ENCODE results near the gene GNG12. TPM values are rescaled to one million over a fixed set of nuclear protein-coding genes. Genes with fewer than 3 reads are reported as not detected.
"Not testable (repeated sequence)": the region's sequence is repeated elsewhere in the genome, so short reads cannot be mapped to it uniquely, and the experiment has no call there.

Gene GNG12
- total RNA-seq, 1 experiment from 2014 or later: 144 TPM

DNA sequence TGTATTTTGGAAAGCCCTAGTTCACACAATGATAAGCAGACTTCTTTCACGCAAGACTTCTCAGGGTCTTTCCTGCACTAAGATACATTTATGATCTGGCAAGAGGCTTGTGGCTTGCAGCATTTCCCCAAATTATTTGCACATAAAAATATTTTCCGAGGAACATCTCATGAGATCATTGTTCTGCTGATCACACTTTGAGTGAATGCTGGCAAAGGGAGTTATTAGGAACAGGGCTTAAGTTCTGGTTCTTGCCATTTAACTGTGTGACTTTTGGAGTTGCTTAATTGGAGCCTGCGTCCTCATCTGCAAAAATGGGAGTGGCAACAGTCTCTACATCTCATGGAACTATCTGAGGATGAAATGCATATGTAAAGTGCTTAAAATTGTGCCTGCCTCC lies 98.1 kb downstream of the GNG12 start:
- DNase-seq (ENCODE audit: low read depth): no peak

DNA sequence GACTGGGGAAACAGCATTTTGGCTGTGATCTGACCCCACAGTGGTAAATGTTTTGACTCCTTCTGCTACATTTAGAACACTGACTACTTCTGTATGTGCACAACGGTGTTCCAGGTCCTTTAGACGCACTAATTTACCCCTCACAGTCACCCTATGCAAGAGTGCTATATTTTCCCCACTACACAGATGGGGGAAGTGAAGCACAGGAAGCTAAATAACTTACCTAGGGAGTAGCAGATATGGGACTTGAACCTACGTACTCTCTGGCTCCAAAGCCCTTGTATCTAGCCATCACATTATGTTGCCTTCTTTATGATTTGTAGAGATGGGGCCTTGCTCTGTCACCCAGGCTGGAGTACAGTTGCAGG lies 99.0 kb downstream of the GNG12 start:
- no peak for DNase-seq (ENCODE audit: low read depth)

DNA sequence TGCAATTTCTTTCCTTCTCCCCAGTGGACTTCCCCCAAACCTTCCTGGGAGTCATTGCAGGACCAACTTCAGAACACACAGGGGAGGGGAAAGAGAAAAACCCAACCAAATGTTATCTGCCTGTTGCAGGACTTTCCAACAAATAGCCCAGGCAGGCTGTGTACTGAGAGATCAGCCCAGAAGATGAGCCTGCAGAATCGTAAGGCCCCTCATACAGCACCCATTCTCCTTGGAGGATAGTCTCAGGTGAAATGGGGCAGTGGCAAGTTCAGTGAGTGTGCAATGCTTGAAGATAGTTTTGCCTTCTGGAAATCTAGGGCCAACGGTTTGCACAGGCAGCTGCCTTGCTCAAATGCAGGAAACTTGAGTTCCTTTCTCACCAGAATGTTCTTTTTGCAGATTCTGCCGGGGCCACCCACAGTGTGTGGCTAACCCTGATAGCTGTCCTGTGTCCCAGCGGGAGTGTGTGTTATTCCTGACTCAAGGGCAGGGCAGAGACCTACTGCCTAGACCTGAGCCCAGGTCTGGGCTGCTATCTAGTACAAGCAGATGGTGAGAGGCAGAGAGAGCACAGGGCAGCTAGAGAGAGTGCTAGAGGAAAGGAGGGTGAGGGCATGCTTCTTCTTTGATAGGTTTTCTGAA lies 99.5 kb downstream of the GNG12 start:
- DNase-seq (ENCODE audit: low read depth): no peak

DNA sequence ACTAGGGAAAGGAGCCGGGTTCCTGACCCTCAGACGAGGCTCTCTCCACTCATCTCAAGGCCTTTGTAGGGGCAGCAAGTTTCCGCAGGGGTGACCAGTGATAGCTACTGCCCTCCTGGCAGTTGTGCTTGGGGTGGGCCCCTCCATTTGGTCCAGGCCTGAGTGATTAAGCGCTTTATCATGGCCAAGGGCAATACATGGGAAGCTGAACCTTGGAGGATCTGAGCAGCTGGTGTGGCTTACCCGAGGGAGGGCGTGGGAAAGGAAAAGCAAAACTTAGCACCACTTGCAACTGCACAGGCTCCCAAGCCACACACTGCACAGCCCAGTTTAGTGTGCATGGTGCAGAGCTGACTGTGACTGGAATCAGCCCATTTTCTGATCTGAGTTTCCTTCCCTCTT lies 100.5 kb downstream of the GNG12 start:
- DNase-seq (ENCODE audit: low read depth): peak; percentile 69

DNA sequence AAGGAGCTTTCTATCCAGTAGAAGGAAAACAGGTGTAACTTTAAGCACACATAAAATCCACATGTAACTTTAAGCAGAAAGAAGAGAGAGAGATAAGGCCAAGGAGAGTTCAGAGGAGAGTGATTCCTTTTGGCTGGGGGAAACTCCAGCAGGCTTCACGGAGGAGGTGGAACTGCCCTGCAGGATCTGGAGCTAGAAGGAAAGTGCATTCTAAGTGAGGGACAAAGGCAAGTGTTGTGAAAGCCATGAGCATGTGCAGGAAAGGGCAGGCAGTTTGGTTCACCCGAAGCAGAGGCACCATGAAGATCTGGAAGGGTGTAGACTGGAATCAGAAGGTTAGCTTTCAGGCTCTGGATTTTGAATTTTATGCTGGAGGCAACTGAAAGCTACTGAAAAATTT lies 101.9 kb downstream of the GNG12 start:
- no peak for DNase-seq (ENCODE audit: low read depth)

DNA sequence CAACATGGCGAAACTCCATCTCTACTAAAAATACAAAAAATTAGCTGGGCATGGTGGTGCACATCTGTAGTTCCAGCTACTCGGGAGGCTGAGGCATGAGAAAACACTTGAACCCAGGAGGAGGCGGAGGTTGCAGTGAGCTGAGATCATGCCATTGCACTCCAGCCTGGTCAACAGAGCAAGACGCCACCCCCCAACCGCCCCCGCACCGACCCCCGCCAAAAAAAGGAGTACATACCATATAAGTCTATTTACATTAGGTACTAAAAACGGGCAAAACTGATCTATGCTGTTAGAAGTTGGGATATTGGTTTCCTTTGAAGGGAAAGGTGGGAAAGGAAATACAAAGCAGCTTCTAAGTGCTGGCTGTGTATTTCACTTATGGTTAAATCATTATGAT lies 103.0 kb downstream of the GNG12 start:
- not testable (repeated sequence) for DNase-seq (ENCODE audit: low read depth)

DNA sequence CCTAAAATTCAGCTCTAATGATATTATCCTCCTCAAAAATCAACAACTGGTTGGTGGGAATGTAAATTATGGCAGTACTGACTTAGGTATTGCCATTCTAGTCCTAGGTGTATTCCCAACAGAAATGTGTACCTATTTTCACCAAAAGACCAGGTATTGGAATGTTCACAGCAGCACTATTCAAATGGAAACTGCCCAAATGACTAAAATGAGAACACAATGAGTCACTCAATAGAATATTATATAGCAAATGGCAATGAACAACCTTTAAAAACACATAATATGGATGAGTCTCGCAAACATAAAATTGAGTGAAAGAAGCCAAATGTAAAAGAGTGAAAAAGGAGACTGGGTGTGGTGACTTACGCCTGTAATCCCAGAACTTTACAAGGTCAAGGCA lies 103.4 kb downstream of the GNG12 start:
- no peak for DNase-seq (ENCODE audit: low read depth)

DNA sequence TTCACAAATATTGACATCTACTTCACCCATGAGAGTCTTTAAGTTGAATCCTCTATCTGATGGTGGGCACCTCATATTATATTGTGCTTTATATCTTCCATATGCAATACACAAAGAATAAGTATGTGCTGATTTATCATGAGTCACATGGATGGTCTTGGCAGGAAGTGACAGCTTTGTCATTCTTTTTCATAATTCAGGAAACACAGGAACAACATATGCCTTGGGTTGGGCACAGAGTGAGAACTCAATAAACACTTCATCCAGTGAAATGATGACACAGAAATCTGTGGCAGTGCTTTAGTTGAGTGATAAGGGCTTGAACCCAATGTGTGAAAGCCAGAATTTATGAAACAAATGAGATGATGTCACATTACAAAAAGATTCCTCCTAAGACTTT lies 107.0 kb downstream of the GNG12 start:
- peak; percentile 85 for DNase-seq (ENCODE audit: low read depth)

DNA sequence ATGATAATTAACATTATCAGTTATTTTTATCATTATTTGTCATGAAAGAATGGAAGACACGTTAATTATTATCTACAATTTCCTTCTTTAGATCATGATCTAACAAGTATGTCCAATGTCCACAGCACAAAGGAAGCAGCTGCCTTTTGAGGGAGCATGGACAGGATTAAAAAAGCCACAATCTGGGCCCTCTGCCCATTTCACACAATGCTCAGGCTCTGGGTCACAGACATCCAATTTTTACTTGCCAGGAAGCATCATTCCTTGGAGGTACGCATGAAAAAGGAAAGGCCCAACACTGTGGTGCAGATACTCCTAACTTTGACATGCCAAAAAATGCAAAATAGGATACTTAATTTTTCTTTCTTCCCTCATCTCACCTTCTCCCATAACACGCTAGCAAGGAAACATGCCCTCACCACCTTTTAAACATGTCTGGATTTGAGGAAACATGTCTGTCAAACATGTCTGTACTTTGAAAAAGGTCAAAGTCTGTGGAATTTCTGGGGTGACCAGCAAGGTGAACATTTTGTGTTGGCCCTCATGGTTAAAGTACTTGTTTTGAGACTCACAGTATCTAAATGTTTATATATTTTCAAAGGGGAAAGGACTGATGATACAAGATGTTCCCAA lies 108.2 kb downstream of the GNG12 start:
- peak; percentile 94 for DNase-seq (ENCODE audit: low read depth)

DNA sequence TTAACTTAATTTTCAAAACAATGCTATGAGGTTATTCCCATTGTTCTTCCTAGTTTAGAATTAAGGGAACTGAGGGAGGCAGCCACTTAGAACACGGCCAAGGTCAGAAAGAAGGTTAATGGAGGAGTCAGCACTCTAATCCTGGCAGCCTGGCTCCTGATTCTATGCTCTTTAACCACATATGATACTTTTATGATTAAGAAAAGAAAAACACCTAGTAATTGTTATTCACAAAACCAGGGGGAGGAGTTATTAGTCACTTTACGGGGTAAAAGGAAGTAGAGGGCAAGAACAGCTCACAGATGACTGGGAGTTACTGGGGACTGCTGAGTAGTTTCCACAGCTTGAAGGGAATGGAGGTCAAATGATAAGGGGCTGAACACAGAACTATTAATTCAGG lies 109.6 kb downstream of the GNG12 start:
- DNase-seq (ENCODE audit: low read depth): peak; percentile 88

DNA sequence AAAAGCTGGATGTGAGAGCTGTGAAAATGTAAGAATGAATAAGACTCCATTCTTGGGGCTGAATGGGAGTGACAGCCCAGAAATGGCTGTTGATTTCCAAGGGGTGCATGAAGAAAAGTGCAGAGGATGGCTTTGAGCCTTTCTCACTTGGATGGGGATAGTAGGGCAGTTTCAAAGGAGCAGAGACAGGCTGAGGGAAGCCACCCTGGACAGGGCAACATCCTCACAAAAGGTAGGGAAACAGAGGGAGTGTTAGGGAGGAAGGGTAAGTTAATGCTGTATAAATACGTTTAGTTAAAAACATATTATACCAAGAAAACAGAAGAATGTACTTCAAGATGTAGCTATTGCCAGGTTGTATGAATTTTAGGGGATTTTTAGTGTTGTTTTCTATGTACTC lies 110.1 kb downstream of the GNG12 start:
- DNase-seq (ENCODE audit: low read depth): no peak

DNA sequence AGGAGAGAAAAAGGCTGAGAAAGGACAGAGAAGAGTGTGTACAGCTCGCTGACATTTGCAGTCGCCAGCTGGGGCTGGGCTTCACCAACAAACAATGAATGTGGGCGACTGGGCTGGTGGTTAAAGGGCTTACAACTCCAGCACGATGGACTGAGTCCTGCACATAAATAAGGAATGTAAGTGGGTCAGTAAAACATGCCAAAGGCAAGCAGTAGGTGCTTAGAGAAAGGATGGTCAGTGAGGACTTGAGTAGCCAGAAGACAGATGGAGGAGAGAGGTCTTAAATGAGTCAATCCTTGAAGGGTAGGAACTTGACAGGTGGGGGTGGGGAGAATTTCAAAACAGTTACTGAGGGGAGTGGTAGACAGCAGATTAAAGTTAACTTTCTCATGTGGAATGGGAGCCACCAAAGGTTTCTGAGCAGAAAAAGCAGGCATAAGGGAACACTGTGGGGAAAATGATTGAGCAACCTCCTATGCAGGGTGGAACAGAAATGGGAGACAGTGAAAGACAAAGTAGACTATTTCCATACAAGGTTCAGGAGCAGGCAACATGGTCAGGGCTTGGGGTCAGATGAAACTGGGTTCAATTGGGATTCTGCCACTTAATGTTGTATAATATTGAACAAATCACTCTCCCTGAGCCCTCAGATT lies 110.8 kb downstream of the GNG12 start:
- DNase-seq (ENCODE audit: low read depth): no peak

DNA sequence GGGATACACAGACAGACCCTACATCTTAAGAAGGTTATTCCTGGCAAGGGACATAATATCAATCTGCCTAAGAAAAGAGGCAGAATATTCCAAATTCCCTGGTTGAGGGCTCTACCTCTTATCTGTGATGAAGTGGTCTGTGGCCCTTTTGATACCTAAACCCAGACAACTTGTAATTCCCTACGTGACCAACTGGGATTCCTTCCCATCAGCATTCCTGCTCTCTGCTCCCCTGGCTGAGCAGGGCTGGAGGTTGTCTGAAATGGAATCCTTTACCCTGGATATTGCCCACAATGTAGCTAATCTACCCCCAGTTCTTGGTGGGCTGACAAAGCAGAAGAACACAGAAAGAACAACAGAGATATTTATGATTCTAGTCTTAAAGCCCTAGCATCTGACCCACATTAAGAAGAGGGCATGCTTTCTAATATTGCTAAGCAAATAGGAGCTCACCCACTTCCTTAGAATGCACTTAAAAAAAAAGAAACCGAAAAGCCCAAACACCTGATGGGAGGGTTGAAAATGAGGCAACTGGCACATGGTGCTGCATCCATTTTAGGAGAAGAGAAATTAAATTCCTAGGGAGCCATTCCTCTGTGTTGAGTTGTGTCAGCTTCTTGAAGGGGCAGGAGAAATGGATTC lies 111.5 kb downstream of the GNG12 start:
- no peak for DNase-seq (ENCODE audit: low read depth)

DNA sequence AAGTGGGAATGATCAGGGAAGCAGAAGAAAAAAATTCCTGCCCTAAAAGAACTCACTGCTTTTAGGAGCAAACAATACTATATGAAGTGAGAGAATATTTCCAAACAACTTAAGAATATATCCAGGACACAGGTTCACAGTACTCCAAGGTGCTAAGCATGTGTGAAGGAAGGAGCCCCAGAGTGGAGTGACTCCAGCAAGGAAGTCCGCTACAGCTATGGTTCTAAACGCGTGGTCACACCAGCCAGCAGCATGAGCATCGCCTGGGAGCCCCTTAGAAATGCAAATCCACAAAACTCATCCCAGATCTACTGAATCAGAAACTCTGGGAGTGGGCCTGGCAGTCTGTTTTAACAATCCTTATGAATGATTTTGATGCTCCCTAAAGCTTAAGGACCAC lies 112.2 kb downstream of the GNG12 start:
- no peak for DNase-seq (ENCODE audit: low read depth)

DNA sequence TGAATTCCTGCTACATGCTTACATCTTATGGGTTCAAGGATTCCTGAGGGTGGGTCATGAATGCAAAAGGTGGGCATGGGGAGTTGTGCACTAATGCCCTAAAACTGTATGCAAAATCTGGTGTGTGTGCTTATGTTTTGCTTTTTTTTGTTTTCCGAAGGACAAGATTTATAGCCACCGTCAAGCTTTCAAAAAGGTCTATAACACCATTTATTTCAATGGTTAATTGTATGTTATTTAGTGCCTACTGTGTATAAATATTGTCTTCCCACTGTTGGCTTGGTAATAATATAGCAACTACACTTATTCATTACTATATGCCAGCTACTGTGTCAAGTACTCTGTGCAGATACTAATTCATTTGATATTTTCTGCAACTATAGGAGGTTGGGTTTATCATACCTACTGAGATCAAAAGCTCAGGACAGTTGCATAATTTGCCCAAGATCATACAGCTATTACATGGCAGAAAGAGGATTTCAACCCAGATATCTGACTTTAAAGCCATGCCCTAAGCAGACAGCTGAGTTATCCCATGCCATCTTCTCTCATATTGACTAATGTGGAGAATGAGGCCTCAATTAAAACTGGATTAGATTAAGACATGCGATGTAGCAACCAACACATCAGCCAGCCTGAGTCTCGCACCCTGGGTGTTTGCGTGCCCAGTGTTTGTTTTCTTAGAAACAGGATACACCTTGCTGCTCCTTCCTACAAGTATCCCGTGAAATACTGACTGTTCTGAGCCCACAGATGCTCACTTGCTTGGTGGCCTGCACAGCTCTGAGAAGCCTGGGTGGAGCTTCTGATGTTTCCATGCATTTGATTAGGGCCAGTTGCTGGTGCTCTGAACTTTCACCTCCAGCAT lies 113.7 kb downstream of the GNG12 start:
- DNase-seq (ENCODE audit: low read depth): no peak

DNA sequence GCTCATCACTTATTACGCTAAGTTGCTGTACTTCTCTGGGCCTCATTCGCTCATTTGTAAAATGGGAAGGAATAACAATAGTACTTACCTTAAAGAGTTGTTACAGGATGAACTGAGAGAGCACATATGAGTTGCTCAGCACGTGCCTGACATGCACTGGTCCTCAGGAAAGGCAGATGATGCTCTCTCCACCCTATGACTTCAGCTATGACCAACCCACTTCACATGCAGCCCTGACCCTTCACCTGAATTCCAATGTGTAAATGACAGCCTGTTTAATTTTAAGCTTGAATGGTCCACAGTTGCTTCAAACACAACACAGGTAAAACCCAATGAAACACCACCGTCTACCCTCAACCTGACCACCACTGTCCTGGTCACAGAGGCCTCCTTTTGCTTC lies 115.4 kb downstream of the GNG12 start:
- DNase-seq (ENCODE audit: low read depth): peak; percentile 71

DNA sequence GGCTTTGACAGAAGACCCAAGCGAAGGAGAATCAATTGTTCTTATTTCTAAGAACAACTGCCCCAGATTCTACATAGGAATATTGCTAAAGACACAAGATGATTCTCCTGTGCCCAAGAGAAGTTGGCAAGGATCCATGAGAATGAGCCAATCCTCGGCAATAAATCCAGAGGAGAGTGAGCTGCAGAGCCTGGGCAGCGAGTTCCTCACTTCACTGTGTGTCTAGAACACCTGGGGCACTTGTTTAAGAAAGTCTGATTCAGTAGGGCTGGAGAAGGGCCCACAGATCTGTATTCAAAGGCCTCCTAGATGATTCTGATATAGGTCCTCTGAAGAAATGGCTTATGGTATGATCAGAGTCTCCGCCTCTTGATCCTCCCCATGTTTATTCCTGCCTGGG lies 116.5 kb downstream of the GNG12 start:
- no peak for DNase-seq (ENCODE audit: low read depth)

DNA sequence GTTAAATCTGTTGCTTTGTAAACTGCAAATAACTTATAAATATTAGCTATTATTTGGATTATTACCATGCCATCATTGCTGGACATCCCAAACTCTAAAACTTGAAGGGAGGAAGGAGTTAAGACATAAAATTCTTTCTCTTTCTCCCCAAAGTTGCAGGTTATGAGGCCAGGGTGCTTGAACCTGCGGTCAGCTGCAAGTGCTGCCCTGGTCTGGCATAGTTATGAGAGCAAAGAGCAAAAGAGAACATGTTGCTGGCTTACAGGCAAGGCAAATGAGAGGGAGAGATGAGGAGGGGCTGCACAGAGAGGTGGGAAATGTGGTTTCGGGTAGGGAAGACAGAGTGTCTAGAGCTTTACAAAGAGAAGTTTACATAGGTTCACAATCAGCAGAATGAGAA lies 117.4 kb downstream of the GNG12 start:
- no peak for DNase-seq (ENCODE audit: low read depth)

DNA sequence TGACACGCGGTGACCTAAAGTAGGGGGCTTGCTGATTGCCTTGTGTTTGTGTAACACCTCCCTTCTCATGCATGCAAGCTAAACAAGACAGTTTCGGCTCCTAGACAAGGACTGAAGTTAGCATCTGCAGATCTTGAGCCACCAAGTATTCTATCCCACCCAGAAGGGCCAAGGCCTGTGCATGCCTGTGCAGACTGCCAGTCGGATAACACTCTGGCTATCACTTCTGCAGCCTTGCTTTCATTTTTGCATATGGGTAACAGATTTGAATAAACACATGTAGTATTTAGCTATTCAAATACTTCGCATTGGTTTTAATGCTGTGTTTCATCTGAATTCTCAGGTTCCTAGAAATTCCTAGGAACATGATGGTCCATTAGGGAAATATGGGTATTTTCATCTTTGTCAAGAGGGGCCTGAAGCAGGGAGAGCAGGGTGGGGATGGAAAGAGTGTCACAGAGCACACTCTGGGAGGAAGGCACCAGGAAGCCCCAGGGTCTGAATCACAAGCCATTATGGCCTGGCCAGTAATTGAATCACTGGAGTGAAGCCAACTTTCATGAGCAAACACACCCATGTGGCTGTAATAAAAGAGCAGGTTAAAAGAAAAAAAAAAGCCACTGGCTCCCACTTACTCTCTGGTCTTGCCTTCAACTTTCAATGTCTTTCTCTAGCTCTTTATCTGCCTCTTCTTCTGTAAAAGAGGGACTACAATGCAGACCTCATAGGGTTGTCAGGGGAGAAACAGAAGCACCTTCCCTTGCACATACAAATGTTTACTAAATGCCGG lies 120.0 kb downstream of the GNG12 start:
- DNase-seq (ENCODE audit: low read depth): peak; percentile 93

DNA sequence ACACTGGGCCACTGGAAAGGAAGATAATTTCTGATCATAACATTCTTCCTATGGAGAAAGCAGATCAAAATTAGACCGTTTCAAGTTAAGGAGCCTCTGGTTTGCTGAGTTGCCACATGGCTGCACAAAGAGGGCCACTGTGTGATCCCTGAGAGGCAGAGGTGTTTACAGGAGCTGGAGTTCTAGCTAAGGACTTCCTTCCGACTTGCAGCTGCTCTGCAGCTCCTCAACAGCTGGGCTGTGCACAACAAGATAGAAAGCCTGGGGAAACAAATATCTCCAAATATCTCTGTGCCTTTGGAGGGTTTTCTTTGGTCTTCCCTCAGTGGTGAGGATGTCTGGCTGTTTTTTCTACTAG lies 121.4 kb downstream of the GNG12 start:
- no peak for DNase-seq (ENCODE audit: low read depth)

Data from HT1080 (cell line).